ENCODE measurements around the gene RAB3C.

DNA sequence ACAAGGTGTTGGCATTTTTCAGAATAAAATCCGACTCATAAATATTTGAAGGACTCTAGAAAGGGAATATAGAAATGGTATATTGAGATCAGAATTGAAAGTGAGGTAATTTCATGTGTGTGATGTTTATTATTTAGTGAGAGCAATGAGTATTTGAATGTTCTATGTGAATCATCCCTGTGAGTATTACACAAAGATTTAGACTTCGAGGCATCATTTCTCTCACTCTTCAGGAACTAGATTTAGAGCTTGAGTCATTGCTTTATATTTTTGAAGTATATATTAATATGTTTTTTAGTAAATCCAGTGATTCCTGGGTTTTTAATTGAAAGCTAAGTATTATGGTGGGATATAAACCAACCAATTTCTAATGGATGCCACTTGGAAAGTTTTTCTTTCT, 91.2 kb downstream of the RAB3C start:
- TF ChIP-seq POLR2A (IDR thresholded peaks at IDR 0.05): no peak
- TF ChIP-seq, protein P1, sequence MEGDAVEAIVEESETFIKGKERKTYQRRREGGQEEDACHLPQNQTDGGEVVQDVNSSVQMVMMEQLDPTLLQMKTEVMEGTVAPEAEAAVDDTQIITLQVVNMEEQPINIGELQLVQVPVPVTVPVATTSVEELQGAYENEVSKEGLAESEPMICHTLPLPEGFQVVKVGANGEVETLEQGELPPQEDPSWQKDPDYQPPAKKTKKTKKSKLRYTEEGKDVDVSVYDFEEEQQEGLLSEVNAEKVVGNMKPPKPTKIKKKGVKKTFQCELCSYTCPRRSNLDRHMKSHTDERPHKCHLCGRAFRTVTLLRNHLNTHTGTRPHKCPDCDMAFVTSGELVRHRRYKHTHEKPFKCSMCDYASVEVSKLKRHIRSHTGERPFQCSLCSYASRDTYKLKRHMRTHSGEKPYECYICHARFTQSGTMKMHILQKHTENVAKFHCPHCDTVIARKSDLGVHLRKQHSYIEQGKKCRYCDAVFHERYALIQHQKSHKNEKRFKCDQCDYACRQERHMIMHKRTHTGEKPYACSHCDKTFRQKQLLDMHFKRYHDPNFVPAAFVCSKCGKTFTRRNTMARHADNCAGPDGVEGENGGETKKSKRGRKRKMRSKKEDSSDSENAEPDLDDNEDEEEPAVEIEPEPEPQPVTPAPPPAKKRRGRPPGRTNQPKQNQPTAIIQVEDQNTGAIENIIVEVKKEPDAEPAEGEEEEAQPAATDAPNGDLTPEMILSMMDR (IDR thresholded peaks at IDR 0.05): no peak
